Measurements from ENCODE around the gene KCTD5. TPM values are rescaled to one million over a fixed set of nuclear protein-coding genes. Genes with fewer than 3 reads are reported as not detected.

The KCTD5 gene
- total RNA-seq, 1 experiment from 2014 or later, result 66.5 TPM

DNA sequence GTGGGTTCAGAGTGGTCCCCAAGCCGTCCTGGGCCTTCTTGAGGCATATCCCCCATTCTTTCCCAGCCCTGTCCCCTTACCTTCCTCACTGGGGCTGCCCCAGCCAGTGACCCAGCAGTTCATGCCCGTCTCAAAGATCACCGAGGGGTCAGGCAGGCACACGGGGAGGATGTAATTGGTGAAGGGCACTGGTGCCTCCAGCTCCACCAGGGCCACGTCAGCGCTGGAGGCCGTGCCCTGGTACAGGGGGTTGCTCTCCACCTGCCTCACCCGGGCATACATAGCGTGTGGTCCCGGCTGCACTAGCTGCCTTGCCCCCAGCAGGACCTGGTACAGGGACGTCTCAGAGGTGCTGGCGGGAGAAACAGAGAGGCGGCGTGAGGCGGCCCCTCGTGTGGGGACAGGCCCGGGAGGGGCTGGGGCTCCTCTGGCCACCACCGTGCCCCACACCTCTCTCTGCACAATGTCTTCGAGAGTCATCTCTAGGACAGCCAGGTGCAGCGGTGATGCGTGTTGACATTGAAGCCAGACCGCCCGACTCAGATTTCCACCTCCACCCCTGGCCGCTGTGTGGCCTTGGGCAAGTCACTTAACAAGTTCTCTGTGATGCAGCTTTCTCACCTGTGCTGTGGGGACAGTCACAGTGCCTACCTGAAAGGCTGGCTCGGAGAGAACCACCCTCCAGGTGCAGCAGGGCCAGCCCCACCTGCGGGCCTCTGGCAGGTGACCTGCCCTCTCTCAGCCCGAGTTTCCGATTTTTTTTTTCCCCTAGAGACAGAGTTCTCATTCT is 31.9 kb downstream of the KCTD5 start:
- intact Hi-C loops (cut with micrococcal nuclease; ENCODE audit: unreplicated experiment), result no loop called here
- Histone ChIP-seq H3K36me3 (ENCODE audit: low read depth) (no peaks in the 10 kb centered on the region), H3K9me2 (ENCODE audit: insufficient read depth) (no peaks in the 10 kb centered on the region), H3K27me3 (ENCODE audit: insufficient read depth, low read depth) (no peaks in the 10 kb centered on the region), H3K4me2 (no peak overlapping the region), H3K27ac (no peak overlapping the region), H3K9me3 (ENCODE audit: insufficient read depth, low read depth) (no peaks in the 10 kb centered on the region), H3K79me2 (ENCODE audit: low read depth) (0 out of 2 replicates have a peak, but pooled peaks cover 4% of the 10 kb centered on the region), H4K20me1 (ENCODE audit: insufficient read depth) (peaks cover 6% of the 10 kb centered on the region; the same call in 1 of the 2 replicates), H3K4me1 (replicated peaks; ENCODE audit: insufficient read depth) (peaks cover 9% of the 10 kb centered on the region), H3F3A (ENCODE audit: insufficient read depth, low read depth) (peaks cover 7% of the 10 kb centered on the region; the same call in 1 of the 2 replicates), H3K4me3 (no peak overlapping the region), H2AFZ (no peak overlapping the region)
- no TSS peak for BruUV-seq (replicated peaks)
- ChIA-PET CTCF (no interaction called here), POLR2A (ENCODE audit: unreplicated experiment) (no interaction called here)
- no peak for DNase-seq
- TF ChIP-seq, protein P1, sequence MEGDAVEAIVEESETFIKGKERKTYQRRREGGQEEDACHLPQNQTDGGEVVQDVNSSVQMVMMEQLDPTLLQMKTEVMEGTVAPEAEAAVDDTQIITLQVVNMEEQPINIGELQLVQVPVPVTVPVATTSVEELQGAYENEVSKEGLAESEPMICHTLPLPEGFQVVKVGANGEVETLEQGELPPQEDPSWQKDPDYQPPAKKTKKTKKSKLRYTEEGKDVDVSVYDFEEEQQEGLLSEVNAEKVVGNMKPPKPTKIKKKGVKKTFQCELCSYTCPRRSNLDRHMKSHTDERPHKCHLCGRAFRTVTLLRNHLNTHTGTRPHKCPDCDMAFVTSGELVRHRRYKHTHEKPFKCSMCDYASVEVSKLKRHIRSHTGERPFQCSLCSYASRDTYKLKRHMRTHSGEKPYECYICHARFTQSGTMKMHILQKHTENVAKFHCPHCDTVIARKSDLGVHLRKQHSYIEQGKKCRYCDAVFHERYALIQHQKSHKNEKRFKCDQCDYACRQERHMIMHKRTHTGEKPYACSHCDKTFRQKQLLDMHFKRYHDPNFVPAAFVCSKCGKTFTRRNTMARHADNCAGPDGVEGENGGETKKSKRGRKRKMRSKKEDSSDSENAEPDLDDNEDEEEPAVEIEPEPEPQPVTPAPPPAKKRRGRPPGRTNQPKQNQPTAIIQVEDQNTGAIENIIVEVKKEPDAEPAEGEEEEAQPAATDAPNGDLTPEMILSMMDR (conservative IDR thresholded peaks at IDR 0.05), result no peak
- no peak for TF ChIP-seq EZH2 (IDR thresholded peaks at IDR 0.05; ENCODE audit: low read depth)

DNA sequence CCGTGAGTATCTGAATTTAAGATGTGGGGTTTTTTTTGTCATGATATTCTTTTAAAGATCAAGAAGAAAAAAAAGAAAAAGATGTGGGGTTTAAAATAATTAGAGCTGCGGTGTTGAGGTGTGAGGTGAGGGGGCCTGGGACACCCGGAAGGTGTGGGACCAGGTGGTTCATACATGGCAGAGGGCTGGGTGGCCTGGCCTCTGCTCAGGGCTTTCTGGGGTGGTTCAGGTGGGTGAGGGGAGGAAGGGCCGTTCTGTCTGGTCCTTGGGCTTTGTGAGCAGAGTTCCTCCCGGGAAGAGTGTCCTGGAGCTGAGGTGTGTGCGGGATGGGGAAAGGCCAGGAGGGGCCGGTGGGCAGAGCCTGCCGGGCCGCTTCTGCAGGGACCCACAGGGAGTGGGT is 32.7 kb downstream of the KCTD5 start:
- POLR2A ChIA-PET (ENCODE audit: unreplicated experiment), result no interaction called here

DNA sequence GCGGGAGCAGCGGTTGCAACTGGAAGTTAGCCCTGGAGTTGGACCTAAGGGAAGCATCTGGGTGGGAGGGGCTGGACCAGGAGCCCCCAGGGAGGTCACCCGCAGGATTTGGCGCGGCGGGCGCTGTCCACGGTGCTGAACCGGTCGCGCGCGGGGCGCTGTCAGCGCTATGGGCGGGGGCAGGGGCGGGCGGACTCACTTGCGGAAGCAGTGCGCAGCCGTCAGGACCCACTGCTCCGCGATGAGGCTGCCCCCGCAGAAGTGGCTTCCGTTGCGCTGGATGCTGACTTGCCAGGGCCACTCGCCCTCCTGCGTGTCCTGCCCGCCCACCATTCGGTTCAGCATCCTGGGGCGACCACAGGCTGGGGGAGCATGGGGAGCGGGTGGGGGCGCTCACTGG is 33.2 kb downstream of the KCTD5 start:
- peaks cover 6% of the 10 kb centered on the region; the same call in 1 of the 2 replicates for H4K20me1 ChIP-seq (ENCODE audit: insufficient read depth)
- ChIA-PET POLR2A (ENCODE audit: unreplicated experiment) (no interaction called here), CTCF (no interaction called here)
- H3K4me3 ChIP-seq, result no peak overlapping the region
- no peak overlapping the region for H3K4me2 ChIP-seq
- H3F3A ChIP-seq (ENCODE audit: insufficient read depth, low read depth), result peaks cover 20% of the 10 kb centered on the region
- 0 out of 2 replicates have a peak, but pooled peaks cover 4% of the 10 kb centered on the region for H3K79me2 ChIP-seq (ENCODE audit: low read depth)
- intact Hi-C loops (cut with micrococcal nuclease; ENCODE audit: unreplicated experiment), result no loop called here
- no TSS peak for BruUV-seq (replicated peaks)
- H3K9me3 ChIP-seq (ENCODE audit: insufficient read depth, low read depth), result no peaks in the 10 kb centered on the region
- no peaks in the 10 kb centered on the region for H3K27me3 ChIP-seq (ENCODE audit: insufficient read depth, low read depth)
- no peaks in the 10 kb centered on the region for H3K9me2 ChIP-seq (ENCODE audit: insufficient read depth)
- peaks cover 22% of the 10 kb centered on the region for H3K4me1 ChIP-seq (replicated peaks; ENCODE audit: insufficient read depth)
- H3K27ac ChIP-seq, result no peak overlapping the region
- no peak for DNase-seq
- H2AFZ ChIP-seq, result no peak overlapping the region
- no peaks in the 10 kb centered on the region for H3K36me3 ChIP-seq (ENCODE audit: low read depth)
- TF ChIP-seq EZH2 (IDR thresholded peaks at IDR 0.05; ENCODE audit: low read depth), result no peak
- TF ChIP-seq, protein P1 (conservative IDR thresholded peaks at IDR 0.05), result no peak

More for the DNA sequence above, 32.7 kb downstream of the KCTD5 start:
- no peaks in the 10 kb centered on the region for H3K27me3 ChIP-seq (ENCODE audit: insufficient read depth, low read depth)
- CTCF ChIA-PET, result no interaction called here
- H3F3A ChIP-seq (ENCODE audit: insufficient read depth, low read depth), result peaks cover 15% of the 10 kb centered on the region; the same call in 1 of the 2 replicates
- H3K4me3 ChIP-seq, result no peak overlapping the region
- no peak overlapping the region for H2AFZ ChIP-seq
- intact Hi-C loops (cut with micrococcal nuclease; ENCODE audit: unreplicated experiment), result no loop called here
- peaks cover 6% of the 10 kb centered on the region; the same call in 1 of the 2 replicates for H4K20me1 ChIP-seq (ENCODE audit: insufficient read depth)
- no peaks in the 10 kb centered on the region for H3K9me3 ChIP-seq (ENCODE audit: insufficient read depth, low read depth)
- DNase-seq, result no peak
- H3K9me2 ChIP-seq (ENCODE audit: insufficient read depth), result no peaks in the 10 kb centered on the region
- 0 out of 2 replicates have a peak, but pooled peaks cover 4% of the 10 kb centered on the region for H3K79me2 ChIP-seq (ENCODE audit: low read depth)
- BruUV-seq (replicated peaks), result no TSS peak
- H3K4me2 ChIP-seq, result no peak overlapping the region
- no peak overlapping the region for H3K27ac ChIP-seq
- H3K4me1 ChIP-seq (replicated peaks; ENCODE audit: insufficient read depth), result peaks cover 18% of the 10 kb centered on the region
- TF ChIP-seq, protein P1 (conservative IDR thresholded peaks at IDR 0.05), result no peak
- TF ChIP-seq EZH2 (IDR thresholded peaks at IDR 0.05; ENCODE audit: low read depth), result no peak
- H3K36me3 ChIP-seq (ENCODE audit: low read depth), result no peaks in the 10 kb centered on the region

Measured in PC-9 (cell line).